HCT116 (cell line): ENCODE measurements around the gene GOLT1B. TPM values are rescaled to one million over a fixed set of nuclear protein-coding genes. Genes with fewer than 3 reads are reported as not detected.

ENCODE experiments used
- ATAC-seq: fragments of 200-7000 bp; cut with Tn5 transposase; 2 replicates; pipeline ENCODE4 v1.9.1; 2020; ENCODE audit warnings: mild to moderate bottlenecking, moderate library complexity
- BruUV-seq: library from RNA; stranded (reverse); fragments of 400-500 nt; replicated peaks from 2 replicates; lab custom pipeline; 2021; lab: Mats Ljungman, UMichigan
- CTCF ChIA-PET: fragments of 300-600 bp; sonication (Branson Sonifier 250); formaldehyde crosslinking; loops from one replicate; lab custom pipeline; 2021; ENCODE audit warnings: antibody characterized with exemption; lab: Charles Lee
- POLR2A ChIA-PET: fragments of 300-600, 350-600 bp; sonication (Branson Sonifier 250); formaldehyde crosslinking; loops from one replicate; lab custom pipeline; 2021; ENCODE audit warnings: antibody characterized with exemption; lab: Charles Lee
- RAD21 ChIA-PET, 2 experiments: fragments of 300-600 bp; sonication (Branson Sonifier 250); formaldehyde crosslinking; loops; one replicate each; lab custom pipeline; 2023; ENCODE audit warnings: low total read pairs in 2 of 2; ENCODE audit not compliant: uncharacterized antibody in 2 of 2, unreplicated experiment in 2 of 2, low non-redundant PET in 1 of 2; lab: Charles Lee
- DNase-seq: peaks from one replicate; pipeline ENCODE4 v3.0.0-alpha.2; 2010; ENCODE audit warnings: low read depth, low spot score
- H2AFZ ChIP-seq: fragments of 200-600 bp; shearing (Covaris generic), sonication (generic); 2 replicates; pipeline ENCODE4 v1.6.1; 2017; ENCODE audit warnings: low read depth, mixed run types, mixed read lengths, antibody characterized with exemption, low read length; ENCODE audit not compliant: poor library complexity, severe bottlenecking
- H3K27ac ChIP-seq: 2 replicates; pipeline ENCODE4 v1.5.1; 2012; ENCODE audit warnings: low read depth, low read length
- H3K27me3 ChIP-seq: fragments of 200-600 bp; sonication (generic); 2 replicates; pipeline ENCODE4 v1.6.1; 2016; ENCODE audit warnings: mixed run types, low read length, mixed read lengths; ENCODE audit not compliant: insufficient read depth
- H3K36me3 ChIP-seq, 2 experiments: fragments of 200-500 bp in 1 of 2; fragments of 200-600 bp in 1 of 2; sonication (Bioruptor generic) in 1 of 2; sonication (generic) in 1 of 2; 2 replicates each; pipeline versions ENCODE4 v1.5.1 to v1.6.1; 2014 to 2016; ENCODE audit warnings: low read length in 2 of 2, inconsistent platforms in 1 of 2, mixed read lengths in 1 of 2, mixed run types in 1 of 2; ENCODE audit not compliant: insufficient read depth in 2 of 2, control insufficient read depth in 1 of 2
- H3K4me1 ChIP-seq, 2 experiments: fragments of 200-600 bp in 1 of 2; sonication (generic) in 1 of 2; 2 replicates each; pipeline versions ENCODE4 v1.5.1 to v1.6.1; 2012 to 2017; ENCODE audit warnings: low read length in 2 of 2, inconsistent platforms in 1 of 2, mild to moderate bottlenecking in 1 of 2, mixed read lengths in 1 of 2, mixed run types in 1 of 2, moderate library complexity in 1 of 2; ENCODE audit not compliant: insufficient read depth in 2 of 2, control insufficient read depth in 1 of 2
- H3K4me2 ChIP-seq: fragments of 200-600 bp; sonication (generic); 2 replicates; pipeline ENCODE4 v1.6.1; 2017; ENCODE audit warnings: mixed run types, low read length, mixed read lengths
- H3K4me3 ChIP-seq, 2 experiments: fragments of 200-600 bp in 1 of 2; sonication (generic) in 1 of 2; replicated peaks in 1 of 2; 2 replicates each; pipeline ENCODE4 v1.5.1; 2011 to 2016; ENCODE audit warnings: low read length in 2 of 2, control low read depth in 1 of 2, low read depth in 1 of 2, mild to moderate bottlenecking in 1 of 2, mixed read lengths in 1 of 2, mixed run types in 1 of 2
- H3K79me2 ChIP-seq: fragments of 200-600 bp; sonication (generic); 2 replicates; pipeline ENCODE4 v1.6.1; 2017; ENCODE audit warnings: mild to moderate bottlenecking, mixed run types, low read length, moderate library complexity, mixed read lengths; ENCODE audit not compliant: insufficient read depth
- H3K9ac ChIP-seq: fragments of 200-600 bp; sonication (generic); 2 replicates; pipeline ENCODE4 v1.6.1; 2016; ENCODE audit warnings: low read length, mixed read lengths
- H3K9me2 ChIP-seq: fragments of 200-600 bp; sonication (generic), shearing (Covaris generic); 2 replicates; pipeline ENCODE4 v1.6.1; 2017; ENCODE audit warnings: mixed run types, mild to moderate bottlenecking, moderate library complexity; ENCODE audit not compliant: insufficient read depth
- H3K9me3 ChIP-seq, 2 experiments: fragments of 200-500 bp in 1 of 2; fragments of 200-600 bp in 1 of 2; sonication (Bioruptor generic) in 1 of 2; sonication (generic) in 1 of 2; 2 replicates each; pipeline ENCODE4 v1.6.1; 2014 to 2017; ENCODE audit warnings: low read length in 2 of 2, mixed read lengths in 2 of 2, inconsistent platforms in 1 of 2, low read depth in 1 of 2, mild to moderate bottlenecking in 1 of 2, mixed run types in 1 of 2, moderate library complexity in 1 of 2; ENCODE audit not compliant: control insufficient read depth in 1 of 2, insufficient read depth in 1 of 2
- H4K20me1 ChIP-seq: fragments of 200-600 bp; sonication (generic), shearing (Covaris generic); 2 replicates; pipeline ENCODE4 v1.6.1; 2017; ENCODE audit warnings: mixed run types, mild to moderate bottlenecking, moderate library complexity; ENCODE audit not compliant: insufficient read depth
- CEBPB ChIP-seq: IDR thresholded peaks from 2 replicates; pipeline ENCODE4 v1.6.1; 2012; ENCODE audit warnings: low read depth
- EGR1 ChIP-seq: IDR thresholded peaks from 2 replicates; pipeline ENCODE4 v1.6.1; 2012; ENCODE audit warnings: low read depth
- EZH2 ChIP-seq: fragments of 200-600 bp; sonication (generic); IDR thresholded peaks from 2 replicates; pipeline ENCODE4 v1.6.1; 2017; ENCODE audit warnings: antibody characterized with exemption, mixed run types
- EZH2phosphoT487 ChIP-seq: fragments of 200-600 bp; IDR thresholded peaks from 2 replicates; pipeline ENCODE4 v1.6.1; 2018; ENCODE audit warnings: antibody characterized with exemption, borderline replicate concordance
- FOSL1 ChIP-seq: IDR thresholded peaks from 2 replicates; pipeline ENCODE4 v1.6.1; 2012; ENCODE audit warnings: low read depth
- POLR2A ChIP-seq: IDR thresholded peaks from 2 replicates; pipeline ENCODE4 v1.7.0; 2011; ENCODE audit warnings: borderline replicate concordance; ENCODE audit not compliant: insufficient read depth, insufficient read length; ENCODE audit errors: extremely low read depth
- POLR2AphosphoS5 ChIP-seq: IDR thresholded peaks from 2 replicates; pipeline ENCODE4 v1.6.1; 2011; ENCODE audit warnings: mild to moderate bottlenecking, low read depth, low read length, moderate library complexity
- RAD21 ChIP-seq: IDR thresholded peaks from 2 replicates; pipeline ENCODE4 v1.6.1; 2012; ENCODE audit warnings: low read depth, mild to moderate bottlenecking
- SIN3A ChIP-seq: IDR thresholded peaks from 2 replicates; pipeline ENCODE4 v1.6.1; 2012; ENCODE audit warnings: low read depth
- SP1 ChIP-seq: IDR thresholded peaks from 2 replicates; pipeline ENCODE4 v1.6.1; 2012; ENCODE audit warnings: low read depth
- SRF ChIP-seq: IDR thresholded peaks from 2 replicates; pipeline ENCODE4 v1.6.1; 2012; ENCODE audit warnings: low read depth
- TCF7L2 ChIP-seq: IDR thresholded peaks from 2 replicates; pipeline ENCODE4 v1.7.0; 2011; ENCODE audit warnings: borderline replicate concordance, inconsistent platforms; ENCODE audit not compliant: insufficient read depth, insufficient read length; ENCODE audit errors: extremely low read depth
- intact Hi-C: fragments of 100-400 bp; cut with micrococcal nuclease; formaldehyde crosslinking; loops from 2 replicates; pipeline ENCODE4 v1.10.0; 2022
- total RNA-seq: library from RNA; stranded (reverse); gene quantifications from one replicate; pipeline ENCODE4 v1.2.1, GENCODE V29; 2021; ENCODE audit not compliant: unreplicated experiment
- TF ChIP-seq, protein P1 (sequence below): IDR thresholded peaks from 2 replicates; pipeline ENCODE4 v1.6.1; 2011; ENCODE audit warnings: mild to moderate bottlenecking, low read length, moderate library complexity; ENCODE audit not compliant: insufficient replicate concordance; ENCODE audit errors: extremely low read depth
- TF ChIP-seq, protein P2 (sequence below), 3 experiments: fragments of 200-600 bp in 1 of 3; sonication (generic) in 1 of 3; IDR thresholded peaks in 2 of 3; conservative IDR thresholded peaks in 1 of 3; 2 replicates each; pipeline ENCODE4 v1.5.1; 2012 to 2017; ENCODE audit warnings: low read depth in 2 of 3, low read length in 2 of 3, antibody characterized with exemption in 1 of 3, borderline replicate concordance in 1 of 3, control low read depth in 1 of 3, mild to moderate bottlenecking in 1 of 3, mixed read lengths in 1 of 3, mixed run types in 1 of 3, moderate library complexity in 1 of 3; ENCODE audit not compliant: insufficient read depth in 1 of 3
- TF ChIP-seq, protein P3 (sequence below): IDR thresholded peaks from 2 replicates; pipeline ENCODE4 v1.6.1; 2012
- TF ChIP-seq, protein P4 (sequence below): IDR thresholded peaks from 2 replicates; pipeline ENCODE4 v1.6.1; 2012

Gene GOLT1B
- total RNA-seq, 1 experiment from 2014 or later, result 43.5 TPM

DNA sequence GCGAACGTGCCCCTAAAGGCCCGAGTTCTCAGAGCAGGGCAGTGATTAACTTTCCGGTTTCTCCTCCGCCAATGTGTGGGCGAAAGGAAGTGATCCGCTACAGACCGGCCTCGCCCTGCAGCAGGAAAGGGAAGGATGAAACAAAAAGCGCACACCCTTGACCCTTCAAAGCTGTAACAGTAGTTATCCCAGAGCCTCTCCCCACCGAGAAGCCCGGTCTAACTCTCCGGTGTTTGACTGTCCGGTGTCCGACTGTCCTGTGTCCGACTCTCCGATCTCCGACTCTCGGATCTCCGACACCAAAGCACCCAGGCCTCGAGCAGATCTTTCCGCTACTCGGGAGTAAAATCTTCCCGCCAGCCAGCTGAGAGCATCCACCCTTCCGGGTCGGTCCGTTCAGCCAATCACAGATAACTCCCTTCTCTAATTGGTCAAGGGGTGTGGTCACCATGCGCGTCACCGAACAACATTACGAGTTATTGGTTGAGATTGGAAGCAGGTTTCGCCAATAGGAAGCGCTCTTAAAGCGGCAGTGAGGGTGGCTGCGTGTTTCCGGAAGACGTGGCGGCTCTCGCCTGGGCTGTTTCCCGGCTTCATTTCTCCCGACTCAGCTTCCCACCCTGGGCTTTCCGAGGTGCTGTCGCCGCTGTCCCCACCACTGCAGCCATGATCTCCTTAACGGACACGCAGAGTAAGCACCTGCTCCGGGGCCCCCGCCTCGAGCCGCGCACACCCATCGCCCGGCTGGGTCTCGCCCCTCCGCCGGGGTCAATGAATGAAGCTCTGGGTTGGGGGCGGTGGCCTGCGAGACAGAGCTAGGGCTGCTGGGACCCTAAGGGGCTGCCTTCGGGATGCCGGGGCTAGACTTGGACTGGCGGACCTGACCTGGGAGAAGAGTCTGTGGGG lies at the start of gene GOLT1B, which contains the start of gene RECQL (continued):
- TF ChIP-seq POLR2AphosphoS5 (peak; percentile 78), EGR1 (peak; percentile 60; the same call in 1 of the 2 replicates), SP1 (peak; percentile 99), SRF (0 out of 2 replicates have a peak, but pooled peaks have one; percentile 32)
- TF ChIP-seq, protein P1, sequence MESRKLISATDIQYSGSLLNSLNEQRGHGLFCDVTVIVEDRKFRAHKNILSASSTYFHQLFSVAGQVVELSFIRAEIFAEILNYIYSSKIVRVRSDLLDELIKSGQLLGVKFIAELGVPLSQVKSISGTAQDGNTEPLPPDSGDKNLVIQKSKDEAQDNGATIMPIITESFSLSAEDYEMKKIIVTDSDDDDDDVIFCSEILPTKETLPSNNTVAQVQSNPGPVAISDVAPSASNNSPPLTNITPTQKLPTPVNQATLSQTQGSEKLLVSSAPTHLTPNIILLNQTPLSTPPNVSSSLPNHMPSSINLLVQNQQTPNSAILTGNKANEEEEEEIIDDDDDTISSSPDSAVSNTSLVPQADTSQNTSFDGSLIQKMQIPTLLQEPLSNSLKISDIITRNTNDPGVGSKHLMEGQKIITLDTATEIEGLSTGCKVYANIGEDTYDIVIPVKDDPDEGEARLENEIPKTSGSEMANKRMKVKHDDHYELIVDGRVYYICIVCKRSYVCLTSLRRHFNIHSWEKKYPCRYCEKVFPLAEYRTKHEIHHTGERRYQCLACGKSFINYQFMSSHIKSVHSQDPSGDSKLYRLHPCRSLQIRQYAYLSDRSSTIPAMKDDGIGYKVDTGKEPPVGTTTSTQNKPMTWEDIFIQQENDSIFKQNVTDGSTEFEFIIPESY, result no peak

DNA sequence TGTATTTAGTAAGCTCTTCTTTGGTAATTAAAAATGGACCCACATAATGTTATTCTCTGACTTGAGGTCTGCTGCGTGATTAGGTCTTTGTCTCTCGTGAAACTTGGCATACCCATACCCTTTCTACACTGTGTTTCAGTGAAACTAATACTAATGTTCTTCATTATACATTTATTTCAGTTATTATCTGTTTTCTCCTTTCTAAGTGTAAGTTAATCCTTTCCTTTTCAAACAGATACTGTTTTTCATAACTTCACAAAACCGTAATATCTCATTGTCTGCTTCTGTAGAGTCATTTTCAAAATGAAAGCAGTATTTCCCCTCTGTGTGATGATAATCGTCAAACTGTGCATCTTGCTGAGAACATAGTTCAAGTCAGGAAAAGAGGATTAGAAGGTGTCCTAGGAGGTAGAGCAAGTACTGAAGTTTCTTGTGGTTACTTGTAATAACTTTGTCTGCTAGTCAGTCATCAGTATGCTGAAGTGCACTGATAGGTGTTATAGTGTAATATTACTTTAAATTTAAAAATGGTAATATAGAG lies 48.2 kb upstream of the GOLT1B start:
- Histone ChIP-seq H4K20me1 (no peaks in the 10 kb centered on the region), H3K4me2 (no peak overlapping the region), H3K4me1 (0 out of 4 replicates have a peak, but pooled peaks cover 0 to 3% of the 10 kb centered on the region in 2 experiments), H3K9ac (no peak overlapping the region), H3K4me3 (no peak overlapping the region), H3K9me2 (no peaks in the 10 kb centered on the region), H3K79me2 (no peaks in the 10 kb centered on the region), H3K27ac (no peak overlapping the region), H3K27me3 (no peaks in the 10 kb centered on the region), H2AFZ (no peak overlapping the region), H3K9me3 (no peaks in the 10 kb centered on the region), H3K36me3 (peaks cover 0 to 6% of the 10 kb centered on the region in 2 experiments; a peak in 1 of 4 replicates)
- intact Hi-C loops, result loop anchor here (5.0 kb wide), 1 partner anchor 201 kb away; no protein-coding TSS in a partner anchor
- ATAC-seq (no peak), DNase-seq (no peak)
- ChIA-PET POLR2A (no interaction called here), CTCF (no interaction called here), RAD21 (no interaction called here)
- no TSS peak for BruUV-seq
- TF ChIP-seq, protein P2, sequence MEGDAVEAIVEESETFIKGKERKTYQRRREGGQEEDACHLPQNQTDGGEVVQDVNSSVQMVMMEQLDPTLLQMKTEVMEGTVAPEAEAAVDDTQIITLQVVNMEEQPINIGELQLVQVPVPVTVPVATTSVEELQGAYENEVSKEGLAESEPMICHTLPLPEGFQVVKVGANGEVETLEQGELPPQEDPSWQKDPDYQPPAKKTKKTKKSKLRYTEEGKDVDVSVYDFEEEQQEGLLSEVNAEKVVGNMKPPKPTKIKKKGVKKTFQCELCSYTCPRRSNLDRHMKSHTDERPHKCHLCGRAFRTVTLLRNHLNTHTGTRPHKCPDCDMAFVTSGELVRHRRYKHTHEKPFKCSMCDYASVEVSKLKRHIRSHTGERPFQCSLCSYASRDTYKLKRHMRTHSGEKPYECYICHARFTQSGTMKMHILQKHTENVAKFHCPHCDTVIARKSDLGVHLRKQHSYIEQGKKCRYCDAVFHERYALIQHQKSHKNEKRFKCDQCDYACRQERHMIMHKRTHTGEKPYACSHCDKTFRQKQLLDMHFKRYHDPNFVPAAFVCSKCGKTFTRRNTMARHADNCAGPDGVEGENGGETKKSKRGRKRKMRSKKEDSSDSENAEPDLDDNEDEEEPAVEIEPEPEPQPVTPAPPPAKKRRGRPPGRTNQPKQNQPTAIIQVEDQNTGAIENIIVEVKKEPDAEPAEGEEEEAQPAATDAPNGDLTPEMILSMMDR (IDR thresholded peaks at IDR 0.05 in 2 of 3, conservative IDR thresholded peaks at IDR 0.05 in 1 of 3; ENCODE audit: borderline replicate concordance in 1 of 3, insufficient read depth in 1 of 3, low read depth in 2 of 3, low read length in 2 of 3), result no peak
- TF ChIP-seq SP1 (no peak), EZH2phosphoT487 (no peak), SRF (no peak), POLR2A (no peak), TCF7L2 (no peak), FOSL1 (no peak), CEBPB (no peak), RAD21 (no peak), POLR2AphosphoS5 (no peak), SIN3A (no peak), EZH2 (no peak)
- TF ChIP-seq, protein P3, sequence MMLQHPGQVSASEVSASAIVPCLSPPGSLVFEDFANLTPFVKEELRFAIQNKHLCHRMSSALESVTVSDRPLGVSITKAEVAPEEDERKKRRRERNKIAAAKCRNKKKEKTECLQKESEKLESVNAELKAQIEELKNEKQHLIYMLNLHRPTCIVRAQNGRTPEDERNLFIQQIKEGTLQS, result no peak
- TF ChIP-seq, protein P4, sequence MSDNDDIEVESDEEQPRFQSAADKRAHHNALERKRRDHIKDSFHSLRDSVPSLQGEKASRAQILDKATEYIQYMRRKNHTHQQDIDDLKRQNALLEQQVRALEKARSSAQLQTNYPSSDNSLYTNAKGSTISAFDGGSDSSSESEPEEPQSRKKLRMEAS, result no peak
- TF ChIP-seq, protein P1, result no peak
